Thyroid gland (tissue), 4 donors: ENCODE data around the gene EFCAB7. TPM values are rescaled to one million over a fixed set of nuclear protein-coding genes. Genes with fewer than 3 reads are reported as not detected.
A peak's percentile ranks its signal among the peaks of the same experiment; 100 is the strongest.
"Not testable (repeated sequence)": the region's sequence is repeated elsewhere in the genome, so short reads cannot be mapped to it uniquely, and the experiment has no call there.

ENCODE experiments used
- DNase-seq, 2 donors: peaks; one replicate each; pipeline ENCODE4 v3.0.0-alpha.2; 2019
- H3K27ac ChIP-seq, 3 donors: fragments of 200-600 bp; sonication (generic); 1 replicate in 2 of 3; 2 replicates in 1 of 3; pipeline ENCODE4 v1.5.1; 2016 to 2019; ENCODE audit warnings: mild to moderate bottlenecking in 1 of 3, moderate library complexity in 1 of 3
- H3K27me3 ChIP-seq: fragments of 200-600 bp; sonication (generic); one replicate; pipeline ENCODE4 v1.5.1; 2019
- H3K36me3 ChIP-seq, 2 donors: fragments of 200-600 bp; sonication (generic); one replicate each; pipeline ENCODE4 v1.5.1; 2016 to 2019
- H3K4me1 ChIP-seq, 2 donors: fragments of 200-600 bp; sonication (generic); one replicate each; pipeline ENCODE4 v1.5.1; 2017 to 2019
- H3K4me3 ChIP-seq, 3 donors: fragments of 200-600 bp; sonication (generic); replicated peaks in 1 of 3; 1 replicate in 2 of 3; 2 replicates in 1 of 3; pipeline ENCODE4 v1.5.1; 2016; ENCODE audit warnings: mild to moderate bottlenecking in 1 of 3
- H3K9me3 ChIP-seq: fragments of 200-600 bp; sonication (generic); one replicate; pipeline ENCODE4 v1.5.1; 2017
- POLR2A ChIP-seq, 2 donors: fragments of 450-650 bp; IDR thresholded peaks; one replicate each; pipeline ENCODE4 v1.6.1; 2017; ENCODE audit warnings: antibody characterized with exemption in 2 of 2, mild to moderate bottlenecking in 2 of 2, moderate library complexity in 1 of 2
- WGBS, 2 donors: methylation state at CpG; one replicate each; pipeline ENCODE4 v1.1.5; 2017; 5-methylcytosine and 5-hydroxymethylcytosine counted together
- intact Hi-C: fragments of 100-400 bp; cut with DNase I; formaldehyde crosslinking; loops from one replicate; pipeline ENCODE4 v1.15.1; 2023
- total RNA-seq, 4 donors: library from RNA; depleted of rRNA; stranded (reverse); fragments of >200 nt; gene quantifications; one replicate each; pipeline ENCODE4 v1.2.3, GENCODE V29; 2016
- TF ChIP-seq, protein P1 (sequence below), 6 experiments: fragments of 200-600 bp in 3 of 6; fragments of 450-650 bp in 3 of 6; sonication (generic) in 3 of 6; IDR thresholded peaks; one replicate each; pipeline ENCODE4 v1.5.1; 2016 to 2019; ENCODE audit warnings: antibody characterized with exemption in 6 of 6, mild to moderate bottlenecking in 2 of 6, inconsistent platforms in 1 of 6, moderate library complexity in 1 of 6

The EFCAB7 gene
- total RNA-seq, 4 donors from 2014 or later = 8.3 to 11.7 (median 10.0) TPM

DNA sequence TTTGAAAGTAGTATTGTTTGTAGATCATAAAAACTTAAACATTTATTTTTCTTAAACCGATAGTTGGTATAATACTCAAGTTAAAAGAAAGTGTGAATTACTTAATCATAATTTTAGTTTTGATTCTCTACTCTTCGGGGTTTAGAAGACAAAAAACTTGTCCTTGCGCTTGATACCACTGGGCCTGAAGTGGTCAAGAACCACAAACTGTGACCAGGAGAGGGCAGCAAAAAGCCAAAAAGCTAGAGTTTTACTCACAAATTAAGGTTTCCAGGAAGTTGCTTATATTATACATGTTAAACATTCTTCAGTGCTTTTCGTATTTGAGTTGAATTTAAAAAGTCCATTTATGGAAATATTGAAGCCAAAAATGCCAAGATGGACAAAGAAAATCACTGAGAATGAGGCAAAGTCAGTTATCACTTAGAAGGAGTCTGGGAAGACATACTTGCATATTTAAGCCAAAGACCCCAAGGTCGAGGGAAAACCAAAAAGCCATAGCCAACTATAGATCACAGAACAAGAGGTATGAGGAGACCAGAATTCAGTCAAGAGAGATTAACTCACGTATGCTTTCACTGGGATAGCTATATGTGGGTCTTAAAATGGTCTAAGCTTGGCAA is 34.2 kb downstream of the EFCAB7 start:
- no peak overlapping the region for H3K27ac ChIP-seq
- 76 to 79% methylated on average over 6 of the region's 6 CpGs for WGBS, 2 donors
- H3K9me3 ChIP-seq = no peaks in the 10 kb centered on the region
- H3K36me3 ChIP-seq = no peaks in the 10 kb centered on the region
- intact Hi-C loops = no loop called here
- DNase-seq = peak; percentile 7 to 19
- H3K27me3 ChIP-seq = no peaks in the 10 kb centered on the region
- TF ChIP-seq, protein P1, sequence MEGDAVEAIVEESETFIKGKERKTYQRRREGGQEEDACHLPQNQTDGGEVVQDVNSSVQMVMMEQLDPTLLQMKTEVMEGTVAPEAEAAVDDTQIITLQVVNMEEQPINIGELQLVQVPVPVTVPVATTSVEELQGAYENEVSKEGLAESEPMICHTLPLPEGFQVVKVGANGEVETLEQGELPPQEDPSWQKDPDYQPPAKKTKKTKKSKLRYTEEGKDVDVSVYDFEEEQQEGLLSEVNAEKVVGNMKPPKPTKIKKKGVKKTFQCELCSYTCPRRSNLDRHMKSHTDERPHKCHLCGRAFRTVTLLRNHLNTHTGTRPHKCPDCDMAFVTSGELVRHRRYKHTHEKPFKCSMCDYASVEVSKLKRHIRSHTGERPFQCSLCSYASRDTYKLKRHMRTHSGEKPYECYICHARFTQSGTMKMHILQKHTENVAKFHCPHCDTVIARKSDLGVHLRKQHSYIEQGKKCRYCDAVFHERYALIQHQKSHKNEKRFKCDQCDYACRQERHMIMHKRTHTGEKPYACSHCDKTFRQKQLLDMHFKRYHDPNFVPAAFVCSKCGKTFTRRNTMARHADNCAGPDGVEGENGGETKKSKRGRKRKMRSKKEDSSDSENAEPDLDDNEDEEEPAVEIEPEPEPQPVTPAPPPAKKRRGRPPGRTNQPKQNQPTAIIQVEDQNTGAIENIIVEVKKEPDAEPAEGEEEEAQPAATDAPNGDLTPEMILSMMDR (IDR thresholded peaks at IDR 0.05) = peak in 3 of 6 experiments; percentile 9 to 38 (median 29)
- TF ChIP-seq POLR2A (IDR thresholded peaks at IDR 0.05) = no peak
- H3K4me3 ChIP-seq = no peak overlapping the region
- no peaks in the 10 kb centered on the region for H3K4me1 ChIP-seq

DNA sequence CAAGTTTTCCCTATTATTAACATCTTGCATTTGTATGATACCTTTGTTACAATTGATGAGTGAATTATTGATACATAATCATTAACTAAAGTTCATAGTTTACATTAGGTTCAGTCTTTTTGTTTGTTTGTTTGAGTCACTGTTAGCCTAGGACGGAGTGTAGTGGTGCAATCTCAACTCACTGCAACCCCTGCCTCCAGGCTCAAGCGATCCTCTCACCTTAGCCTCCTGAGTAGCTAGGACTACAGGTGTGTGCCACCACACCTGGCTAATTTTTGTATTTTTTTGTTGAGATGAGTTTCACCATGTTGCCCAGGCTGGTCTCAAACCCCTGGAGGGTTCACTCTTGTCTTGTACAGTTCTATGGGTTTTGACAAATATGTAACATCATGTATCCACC is 36.0 kb downstream of the EFCAB7 start:
- TF ChIP-seq POLR2A (IDR thresholded peaks at IDR 0.05) = no peak
- TF ChIP-seq, protein P1 (IDR thresholded peaks at IDR 0.05) = no peak
- H3K27me3 ChIP-seq = no peaks in the 10 kb centered on the region
- no peaks in the 10 kb centered on the region for H3K36me3 ChIP-seq
- WGBS, 2 donors = 96 to 97% methylated on average over 2 of the region's 2 CpGs
- no peak overlapping the region for H3K27ac ChIP-seq
- no peaks in the 10 kb centered on the region for H3K4me1 ChIP-seq
- H3K9me3 ChIP-seq = no peaks in the 10 kb centered on the region
- no peak for DNase-seq
- H3K4me3 ChIP-seq = no peak overlapping the region
- intact Hi-C loops = no loop called here

DNA sequence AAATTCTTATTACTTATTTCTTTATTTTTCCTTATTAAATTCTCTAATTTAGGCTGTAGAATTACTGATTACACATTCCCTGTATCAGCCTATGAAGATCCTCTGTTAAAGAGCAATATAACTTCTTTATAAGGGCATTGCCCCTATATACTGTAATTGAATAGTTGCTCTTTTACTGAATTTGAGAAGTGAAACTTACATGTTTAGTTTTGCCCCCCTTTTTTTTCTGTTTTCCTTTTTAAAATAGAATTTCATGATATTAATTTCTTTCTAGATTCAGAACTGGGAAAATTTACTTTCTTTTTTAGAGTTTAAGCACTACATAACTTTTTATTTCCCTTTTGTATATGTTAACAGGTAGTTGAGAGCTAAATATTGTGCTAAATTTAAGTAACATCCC is 40.4 kb downstream of the EFCAB7 start:
- H3K4me3 ChIP-seq = no peak overlapping the region
- TF ChIP-seq, protein P1 (IDR thresholded peaks at IDR 0.05) = no peak
- no peak for TF ChIP-seq POLR2A (IDR thresholded peaks at IDR 0.05)
- no peak for DNase-seq
- no peaks in the 10 kb centered on the region for H3K4me1 ChIP-seq
- no peaks in the 10 kb centered on the region for H3K36me3 ChIP-seq
- H3K27me3 ChIP-seq = no peaks in the 10 kb centered on the region
- no peaks in the 10 kb centered on the region for H3K9me3 ChIP-seq
- intact Hi-C loops = no loop called here
- no peak overlapping the region for H3K27ac ChIP-seq

DNA sequence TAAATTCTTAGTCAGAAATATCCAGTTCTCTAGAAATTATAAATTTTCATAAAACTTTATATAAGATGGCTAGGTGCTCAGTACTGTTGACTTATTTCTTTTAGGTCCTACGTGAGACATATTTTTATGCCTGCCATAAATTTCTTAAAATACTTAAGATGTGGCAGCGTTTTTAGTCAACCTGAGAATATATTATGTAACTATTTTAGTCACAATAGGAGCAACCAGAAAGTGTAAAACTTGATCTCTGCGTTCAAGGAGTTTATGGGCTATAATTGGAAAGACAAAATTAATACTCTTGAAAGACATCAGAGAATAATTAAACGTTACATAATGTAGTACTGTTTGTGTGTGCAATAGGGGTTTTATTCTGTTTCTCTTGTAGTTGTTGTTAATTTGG is 45.7 kb downstream of the EFCAB7 start:
- Histone ChIP-seq H3K27ac (no peak overlapping the region), H3K27me3 (no peaks in the 10 kb centered on the region), H3K4me1 (no peaks in the 10 kb centered on the region), H3K9me3 (no peaks in the 10 kb centered on the region), H3K4me3 (no peak overlapping the region), H3K36me3 (no peaks in the 10 kb centered on the region)
- 92 to 94% methylated on average over 4 of the region's 4 CpGs for WGBS, 2 donors
- intact Hi-C loops = no loop called here
- no peak for DNase-seq
- TF ChIP-seq, protein P1 (IDR thresholded peaks at IDR 0.05) = no peak
- TF ChIP-seq POLR2A (IDR thresholded peaks at IDR 0.05) = no peak

DNA sequence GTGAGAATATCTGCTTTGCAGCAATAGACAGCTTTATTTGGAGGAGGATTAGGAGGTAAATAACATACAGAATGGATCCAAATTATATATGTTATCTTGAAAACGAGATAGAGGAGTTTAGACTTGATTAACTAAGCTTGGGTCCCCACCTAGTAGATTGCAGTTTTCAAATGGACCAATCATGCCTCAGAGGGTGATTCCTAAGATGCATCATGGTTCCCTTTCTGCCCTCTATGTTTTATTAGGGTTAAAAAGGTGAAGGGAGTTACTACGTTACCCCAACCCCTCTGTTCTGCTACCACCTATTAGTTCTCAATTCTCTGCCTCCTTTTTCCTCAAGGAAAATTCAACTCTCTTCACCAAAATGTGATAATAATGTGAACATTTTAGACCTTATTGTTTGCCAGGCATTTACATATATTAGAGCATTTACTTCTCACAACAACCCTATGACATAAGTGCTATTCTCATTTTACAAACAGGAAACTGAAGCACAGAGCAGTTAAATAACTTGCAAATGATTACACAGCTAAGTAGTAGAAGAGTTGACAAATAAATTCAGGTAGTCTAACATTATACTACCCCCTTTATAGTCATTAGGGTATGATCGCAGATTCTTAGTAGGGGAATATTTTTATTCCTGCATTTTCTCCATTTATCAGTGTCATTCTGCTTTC is 46.5 kb downstream of the EFCAB7 start:
- 86 to 90% methylated on average over 3 of the region's 3 CpGs for WGBS, 2 donors
- TF ChIP-seq, protein P1 (IDR thresholded peaks at IDR 0.05) = no peak
- TF ChIP-seq POLR2A (IDR thresholded peaks at IDR 0.05) = no peak
- no peaks in the 10 kb centered on the region for H3K4me1 ChIP-seq
- H3K36me3 ChIP-seq = no peaks in the 10 kb centered on the region
- intact Hi-C loops = no loop called here
- H3K27ac ChIP-seq = no peak overlapping the region
- no peak for DNase-seq
- no peaks in the 10 kb centered on the region for H3K9me3 ChIP-seq
- H3K27me3 ChIP-seq = no peaks in the 10 kb centered on the region
- H3K4me3 ChIP-seq = no peak overlapping the region

DNA sequence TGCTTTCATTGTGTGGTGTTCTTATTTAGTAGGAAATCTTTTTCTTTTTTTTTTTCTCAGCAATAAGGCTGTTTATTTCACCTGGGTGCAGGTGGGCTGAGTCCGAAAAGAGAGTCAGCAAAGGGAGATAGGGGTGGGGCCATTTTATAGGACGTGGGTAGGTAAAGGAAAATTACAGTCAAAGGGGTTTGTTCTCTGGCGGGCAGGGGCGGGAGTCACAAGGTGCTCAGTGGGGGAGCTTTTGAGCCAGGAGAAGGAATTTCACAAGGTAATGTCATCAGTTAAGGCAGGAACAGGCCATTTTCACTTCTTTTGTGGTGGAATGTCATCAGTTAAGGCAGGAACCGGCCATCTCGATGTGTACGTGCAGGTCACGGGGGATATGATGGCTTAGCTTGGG is 49.4 kb downstream of the EFCAB7 start:
- DNase-seq, H3K36me3 ChIP-seq, H3K9me3 ChIP-seq, H3K27ac ChIP-seq, H3K4me3 ChIP-seq, intact Hi-C loops, H3K4me1 ChIP-seq, H3K27me3 ChIP-seq: not testable (repeated sequence)
- WGBS, 2 donors = 89 to 92% methylated on average over 8 of the region's 8 CpGs

DNA sequence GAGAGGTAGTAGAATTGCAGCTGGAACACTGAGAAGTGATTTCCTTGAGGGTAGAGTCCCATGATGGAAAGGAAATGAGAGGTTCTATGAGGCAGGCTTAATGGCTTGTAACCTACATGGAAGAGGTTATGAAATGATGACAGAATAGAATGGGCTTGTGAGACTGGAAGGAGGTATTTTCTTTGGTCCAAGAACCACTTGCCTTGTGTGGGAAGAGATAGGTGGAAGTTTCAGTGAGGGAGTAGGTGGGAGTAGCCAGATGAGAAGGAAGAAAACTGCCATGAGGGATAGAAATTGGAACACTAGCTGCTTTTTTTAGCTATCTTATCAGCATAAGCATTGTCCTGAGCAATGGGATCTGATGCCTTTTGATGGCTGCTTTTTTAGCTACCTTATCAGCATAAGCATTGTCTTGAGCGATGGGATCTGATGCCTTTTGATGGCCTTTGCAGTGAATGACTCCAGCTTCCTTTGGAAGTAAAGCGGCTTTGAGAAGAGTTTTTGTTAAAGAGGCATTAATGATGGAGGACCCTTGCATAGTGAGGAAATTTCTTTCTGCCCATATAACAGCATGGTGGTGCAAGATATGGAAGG is 51.0 kb downstream of the EFCAB7 start:
- H3K9me3 ChIP-seq, H3K27ac ChIP-seq, intact Hi-C loops, DNase-seq, H3K36me3 ChIP-seq, H3K4me3 ChIP-seq, H3K27me3 ChIP-seq, H3K4me1 ChIP-seq: not testable (repeated sequence)
- WGBS, 2 donors = 88 to 90% methylated on average over 2 of the region's 2 CpGs
